K562 (cell line): ENCODE results near the gene FAM124B. TPM values are rescaled to one million over a fixed set of nuclear protein-coding genes. Genes with fewer than 3 reads are reported as not detected.

Source experiments
- ATAC-seq: fragments of 200-7000 bp; cut with Tn5 transposase; 3 replicates; pipeline ENCODE4 v1.9.1; 2020; ENCODE audit warnings: moderate library complexity
- BruUV-seq: library from RNA; stranded (reverse); fragments of 400-500 nt; replicated peaks from 2 replicates; lab custom pipeline; 2021; lab: Mats Ljungman, UMichigan
- CTCF ChIA-PET: fragments of 300-600 bp; formaldehyde crosslinking; extraction: SDS; loops from one replicate; lab custom pipeline; 2021; ENCODE audit warnings: low intra/inter-chr PET ratio; lab: Yijun Ruan, JAX
- POLR2A ChIA-PET: fragments of 300-600, 350-650 bp; sonication (Branson Sonifier 250); formaldehyde crosslinking; extraction: SDS; loops from one replicate; lab custom pipeline; 2021; ENCODE audit warnings: antibody characterized with exemption, inconsistent platforms; lab: Yijun Ruan, JAX
- DNase-seq, 4 experiments: peaks; one replicate each; pipeline versions ENCODE4 v3.0.0 to v3.0.0-alpha.2; 2011 to 2018; ENCODE audit warnings: low spot score in 3 of 4, mixed read lengths in 3 of 4; ENCODE audit errors: extremely low read depth in 1 of 4
- FAIRE-seq: peaks from 2 replicates; lab custom pipeline; 2011; peaks lifted over from hg19 to GRCh38; lab: Jason Lieb, UNC
- H2AFZ ChIP-seq: 2 replicates; pipeline ENCODE4 v1.6.0; 2011; ENCODE audit warnings: low read depth, low read length, control low read depth, inconsistent platforms
- H3K27ac ChIP-seq: fragments of 200-600 bp; 3 replicates; pipeline ENCODE4 v1.8.0; 2011; ENCODE audit warnings: low read depth, mild to moderate bottlenecking, control low read depth, inconsistent platforms, low read length, moderate library complexity, mixed read lengths; ENCODE audit errors: extremely low read depth
- H3K27me3 ChIP-seq, 2 experiments: fragments of 300-600 bp in 1 of 2; 2 replicates in 1 of 2; 3 replicates in 1 of 2; pipeline versions ENCODE4 v1.6.0 to v1.8.0; 2011; ENCODE audit warnings: inconsistent platforms in 2 of 2, low read length in 2 of 2, mild to moderate bottlenecking in 1 of 2, mixed read lengths in 1 of 2, moderate library complexity in 1 of 2; ENCODE audit not compliant: control insufficient read depth in 2 of 2, insufficient read depth in 2 of 2
- H3K36me3 ChIP-seq: fragments of 300-600 bp; 3 replicates; pipeline ENCODE4 v1.8.0; 2011; ENCODE audit warnings: mild to moderate bottlenecking, low read length, inconsistent platforms; ENCODE audit not compliant: control insufficient read depth, insufficient read depth
- H3K4me1 ChIP-seq, 2 experiments: fragments of 200-600 bp in 1 of 2; replicated peaks in 1 of 2; 2 replicates in 1 of 2; 3 replicates in 1 of 2; pipeline versions ENCODE4 v1.5.1 to v1.8.0; 2011; ENCODE audit warnings: inconsistent platforms in 2 of 2, low read length in 2 of 2, mild to moderate bottlenecking in 1 of 2, mixed read lengths in 1 of 2, moderate library complexity in 1 of 2; ENCODE audit not compliant: control insufficient read depth in 2 of 2, insufficient read depth in 2 of 2
- H3K4me2 ChIP-seq: 2 replicates; pipeline ENCODE4 v1.6.1; 2011; ENCODE audit warnings: low read length, control low read depth, inconsistent platforms, mixed read lengths; ENCODE audit not compliant: insufficient read depth
- H3K4me3 ChIP-seq: fragments of 200-600 bp; sonication (generic), shearing (Covaris generic); 2 replicates; pipeline ENCODE4 v1.5.1; 2016; ENCODE audit warnings: control low read depth, inconsistent platforms
- H3K79me2 ChIP-seq: fragments of 200-600 bp; 3 replicates; pipeline ENCODE4 v1.8.0; 2011; ENCODE audit warnings: low read length, inconsistent platforms; ENCODE audit not compliant: control insufficient read depth, insufficient read depth
- H3K9ac ChIP-seq, 2 experiments: 2 replicates each; pipeline versions ENCODE4 v1.6.0 to v1.6.1; 2011; ENCODE audit warnings: low read depth in 2 of 2, low read length in 2 of 2, control low read depth in 1 of 2, inconsistent platforms in 1 of 2, mild to moderate bottlenecking in 1 of 2, mixed read lengths in 1 of 2; ENCODE audit not compliant: insufficient read depth in 1 of 2
- H3K9me1 ChIP-seq: one replicate; pipeline ENCODE4 v1.6.0; 2011; ENCODE audit warnings: inconsistent platforms, mild to moderate bottlenecking, low read length, moderate library complexity; ENCODE audit not compliant: control insufficient read depth, insufficient read depth
- H3K9me3 ChIP-seq: replicated peaks from 2 replicates; pipeline ENCODE4 v1.5.1; 2011; ENCODE audit warnings: low read depth, low read length, inconsistent platforms; ENCODE audit not compliant: control insufficient read depth, insufficient read depth
- H4K20me1 ChIP-seq: replicated peaks from 2 replicates; pipeline ENCODE4 v1.6.1; 2011; ENCODE audit warnings: low read length, inconsistent platforms, mixed read lengths; ENCODE audit not compliant: control insufficient read depth, insufficient read depth
- BMI1 ChIP-seq: fragments of 150-350 bp; IDR thresholded peaks from 2 replicates; pipeline ENCODE4 v1.6.1; 2014; ENCODE audit warnings: low read length
- CCNT2 ChIP-seq: IDR thresholded peaks from 2 replicates; pipeline ENCODE4 v1.6.1; 2011; ENCODE audit warnings: borderline replicate concordance, low read depth, mild to moderate bottlenecking, moderate library complexity, mixed read lengths, low read length; ENCODE audit not compliant: insufficient read length; ENCODE audit errors: extremely low read depth
- CREB1 ChIP-seq, 2 experiments: sonication (generic) in 1 of 2; formaldehyde crosslinking in 1 of 2; IDR thresholded peaks; 2 replicates each; pipeline versions ENCODE4 v1.6.1 to v1.8.0; 2012 to 2022; ENCODE audit warnings: inconsistent platforms in 1 of 2, mild to moderate bottlenecking in 1 of 2, missing genetic modification reagents in 1 of 2, moderate library complexity in 1 of 2
- CTCF ChIP-seq, 3 experiments: IDR thresholded peaks in 2 of 3; conservative IDR thresholded peaks in 1 of 3; 2 replicates each; pipeline ENCODE4 v1.5.1; 2011 to 2012; ENCODE audit warnings: low read length in 3 of 3, mild to moderate bottlenecking in 3 of 3, control low read depth in 2 of 3, improper control_type of control experiment in 1 of 3, inconsistent platforms in 1 of 3, low read depth in 1 of 3, mixed read lengths in 1 of 3, moderate library complexity in 1 of 3; ENCODE audit not compliant: insufficient read depth in 2 of 3
- CUX1 ChIP-seq: fragments of 200-800 bp; sonication (Bioruptor generic); IDR thresholded peaks from 2 replicates; pipeline ENCODE4 v1.6.1; 2016; ENCODE audit warnings: missing genetic modification characterization, missing compliant biosample characterization
- EWSR1 ChIP-seq: fragments of 450-650 bp; IDR thresholded peaks from 2 replicates; pipeline ENCODE4 v1.6.1; 2018; ENCODE audit warnings: borderline replicate concordance, mild to moderate bottlenecking, low read depth, moderate library complexity; ENCODE audit not compliant: partially characterized antibody
- RAD51 ChIP-seq: fragments of 450-650 bp; IDR thresholded peaks from 2 replicates; pipeline ENCODE4 v1.7.1; 2016; ENCODE audit warnings: low read depth, mild to moderate bottlenecking, borderline replicate concordance
- SAFB2 ChIP-seq: fragments of 200-400 bp; formaldehyde crosslinking; IDR thresholded peaks from 2 replicates; pipeline ENCODE4 v1.6.1; 2018; ENCODE audit warnings: borderline replicate concordance, low read length, low read depth, moderate library complexity; ENCODE audit not compliant: severe bottlenecking
- TAF1 ChIP-seq: IDR thresholded peaks from 2 replicates; pipeline ENCODE4 v1.6.1; 2011; ENCODE audit warnings: mild to moderate bottlenecking, low read length, moderate library complexity; ENCODE audit not compliant: insufficient read depth, control insufficient read depth, severe bottlenecking; ENCODE audit errors: extremely low read depth
- YY1 ChIP-seq, 3 experiments: IDR thresholded peaks; 2 replicates each; pipeline ENCODE4 v1.6.1; 2011; ENCODE audit warnings: low read length in 2 of 3, mild to moderate bottlenecking in 2 of 3, moderate library complexity in 2 of 3, borderline replicate concordance in 1 of 3, control low read depth in 1 of 3, low read depth in 1 of 3; ENCODE audit not compliant: insufficient read depth in 3 of 3, insufficient replicate concordance in 2 of 3, control insufficient read depth in 1 of 3, insufficient read length in 1 of 3; ENCODE audit errors: extremely low read depth in 1 of 3
- ZNF212 ChIP-seq: fragments of 450-650 bp; formaldehyde crosslinking; IDR thresholded peaks from 2 replicates; pipeline ENCODE4 v1.4.0; 2020; ENCODE audit warnings: mild to moderate bottlenecking
- ZNF316 ChIP-seq: fragments of 450-650 bp; IDR thresholded peaks from 2 replicates; pipeline ENCODE4 v1.6.1; 2016
- WGBS: fragments of 100-300 bp; shearing (Covaris generic); methylation state at CpG from one replicate; pipeline ENCODE4 v1.1.6; 2016; ENCODE audit warnings: low coverage, mixed read lengths; ENCODE audit not compliant: insufficient coverage; ENCODE audit errors: missing lambda C conversion rate; 5-methylcytosine and 5-hydroxymethylcytosine counted together
- in situ Hi-C: fragments of 300-500 bp; cut with MboI; formaldehyde crosslinking; loops from 4 replicates; pipeline ENCODE4 v1.15.0; 2018; ENCODE audit warnings: inconsistent platforms, mixed read lengths
- intact Hi-C: fragments of 100-400 bp; cut with micrococcal nuclease; formaldehyde crosslinking; loops from 2 replicates; pipeline ENCODE4 v1.14.2; 2022
- polyA plus RNA-seq, 8 experiments: library from polyadenylated mRNA; depleted of rRNA in 4 of 8; stranded (reverse) in 5 of 8; unstranded in 3 of 8; fragments of >200 nt; fragmentation: Nextera tagmentation in 2 of 8; fragmentation: Illumina TruSeq in 1 of 8; extraction: Ambion mirVana in 2 of 8; extraction: Trizol in 1 of 8; gene quantifications; 2 replicates each; pipeline versions ENCODE4 v1.2.1 to v1.2.3, GENCODE V29; 2011 to 2014; ENCODE audit warnings: inconsistent platforms in 1 of 8, missing spikeins in 1 of 8
- total RNA-seq, 7 experiments: library from RNA; depleted of rRNA in 6 of 7; stranded (reverse); fragments of >200 nt in 6 of 7; fragmentation: Illumina TruSeq in 2 of 7; extraction: Trizol in 2 of 7; gene quantifications; 2 replicates each; pipeline versions ENCODE4 v1.2.1 to v1.2.3, GENCODE V29; 2011 to 2021; ENCODE audit warnings: low replicate concordance in 1 of 7

Gene FAM124B
- total and polyA plus RNA-seq, 9 of the 15 experiments (the other 6 are each of a cell fraction or from before 2014, with no cell fraction given): 6.2 to 21.4 (median 9.3) TPM

- intact Hi-C loops: no loop called here
- Histone ChIP-seq H3K4me2 (peak overlapping the region; percentile 41), H3K27me3 (no peaks in the 10 kb centered on the region), H2AFZ (peak overlapping the region; percentile 82), H3K9me1 (no peaks in the 10 kb centered on the region), H3K36me3 (no peaks in the 10 kb centered on the region), H3K4me3 (no peak overlapping the region), H3K79me2 (no peaks in the 10 kb centered on the region), H3K9ac (no peak overlapping the region), H4K20me1 (no peaks in the 10 kb centered on the region), H3K27ac (no peak overlapping the region), H3K4me1 (no peaks in the 10 kb centered on the region; a peak in 1 of 5 replicates), H3K9me3 (no peaks in the 10 kb centered on the region)
- no peak for FAIRE-seq
- CTCF ChIA-PET: no interaction called here
- no peak for DNase-seq
- in situ Hi-C loops: no loop called here
- POLR2A ChIA-PET: no interaction called here
- no TSS peak for BruUV-seq
- peak; percentile 31; the same call in 2 of the 3 replicates for ATAC-seq
- 13% methylated on average over 4 of the region's 4 CpGs for WGBS
- no peak for TF ChIP-seq TAF1
- TF ChIP-seq CTCF (IDR thresholded peaks at IDR 0.05 in 2 of 3, conservative IDR thresholded peaks at IDR 0.05 in 1 of 3; ENCODE audit: insufficient read depth in 2 of 3, low read depth in 1 of 3, low read length in 3 of 3): no peak
- TF ChIP-seq CREB1 (IDR thresholded peaks at IDR 0.05): no peak
- no peak for TF ChIP-seq CREB1 (CRISPR knock-in tag; IDR thresholded peaks at IDR 0.05)
- TF ChIP-seq ZNF212 (CRISPR knock-in tag): no peak
- no peak for TF ChIP-seq EWSR1
- TF ChIP-seq CCNT2: no peak
- no peak for TF ChIP-seq ZNF316
- no peak for TF ChIP-seq YY1 (IDR thresholded peaks at IDR 0.05; ENCODE audit: borderline replicate concordance in 1 of 3, control insufficient read depth in 1 of 3, extremely low read depth in 1 of 3, insufficient read depth in 3 of 3, insufficient read length in 1 of 3, insufficient replicate concordance in 2 of 3, low read depth in 1 of 3, low read length in 2 of 3)
- TF ChIP-seq RAD51: no peak
- no peak for TF ChIP-seq SAFB2
- no peak for TF ChIP-seq CUX1
- no peak for TF ChIP-seq BMI1
Observed at GRCh38 chr2:224434618-224435017, 32.7 kb upstream of the FAM124B start.
